ENCODE results near the gene ANKS3. TPM values are rescaled to one million over a fixed set of nuclear protein-coding genes. Genes with fewer than 3 reads are reported as not detected.

The ANKS3 gene
- total and polyA plus RNA-seq, 8 donors = 11.6 to 183 (median 25.9) TPM

- 76 to 86% (median 82%) methylated on average over 5 of the region's 5 CpGs for WGBS, 5 donors
- no peaks in the 10 kb centered on the region for H3K9me3 ChIP-seq
- H3K36me3 ChIP-seq = peaks cover 10 to 82% (median 78%) of the 10 kb centered on the region in 4 donors
- no peaks in the 10 kb centered on the region for H3K27me3 ChIP-seq
- intact Hi-C loops (cut with DNase I; ENCODE audit: low total_unique reads) = no loop called here
- no peaks in the 10 kb centered on the region for H3K4me1 ChIP-seq
- TF ChIP-seq EP300 (IDR thresholded peaks at IDR 0.05) = no peak
- TF ChIP-seq CTCF (IDR thresholded peaks at IDR 0.05) = no peak
- TF ChIP-seq POLR2AphosphoS5 (IDR thresholded peaks at IDR 0.05) = no peak
- no peak for TF ChIP-seq POLR2A (IDR thresholded peaks at IDR 0.05)
- DNase-seq = no peak
- no peak overlapping the region for H3K4me3 ChIP-seq
- no peak overlapping the region for H3K27ac ChIP-seq
These were observed 15.6 kb downstream of the ANKS3 start for GRCh38 chr16:4718466-4718865.

GRCh38 chr16:4714996-4715395, 19.1 kb downstream of the ANKS3 start:
- peaks cover 10 to 92% (median 90%) of the 10 kb centered on the region in 4 donors for H3K36me3 ChIP-seq
- H3K27ac ChIP-seq = no peak overlapping the region
- WGBS, 5 donors = 82 to 92% (median 90%) methylated on average over 2 of the region's 2 CpGs
- H3K9me3 ChIP-seq = no peaks in the 10 kb centered on the region
- no peak for DNase-seq
- no peak overlapping the region for H3K4me3 ChIP-seq
- intact Hi-C loops (cut with DNase I; ENCODE audit: low total_unique reads) = no loop called here
- TF ChIP-seq POLR2AphosphoS5 (IDR thresholded peaks at IDR 0.05) (no peak), POLR2A (IDR thresholded peaks at IDR 0.05) (no peak), CTCF (IDR thresholded peaks at IDR 0.05) (no peak), EP300 (IDR thresholded peaks at IDR 0.05) (no peak)
- H3K27me3 ChIP-seq = no peaks in the 10 kb centered on the region
- no peaks in the 10 kb centered on the region for H3K4me1 ChIP-seq

- intact Hi-C loops (cut with DNase I; ENCODE audit: low total_unique reads) = no loop called here
- H3K4me1 ChIP-seq = no peaks in the 10 kb centered on the region
- TF ChIP-seq CTCF (IDR thresholded peaks at IDR 0.05) (no peak), POLR2AphosphoS5 (IDR thresholded peaks at IDR 0.05) (no peak), POLR2A (IDR thresholded peaks at IDR 0.05) (no peak), EP300 (IDR thresholded peaks at IDR 0.05) (no peak)
- H3K27me3 ChIP-seq = no peaks in the 10 kb centered on the region
- H3K4me3 ChIP-seq = no peak overlapping the region
- H3K27ac ChIP-seq = no peak overlapping the region
- H3K9me3 ChIP-seq = no peaks in the 10 kb centered on the region
- H3K36me3 ChIP-seq = peaks cover 10 to 97% (median 92%) of the 10 kb centered on the region in 4 donors
- WGBS, 5 donors = 84 to 90% (median 87%) methylated on average over 16 to 18 of the region's 18 CpGs
- no peak for DNase-seq
These were observed 20.2 kb downstream of the ANKS3 start for GRCh38 chr16:4713663-4714501.

GRCh38 chr16:4709481-4709880, 24.6 kb downstream of the ANKS3 start:
- Histone ChIP-seq H3K9me3 (no peaks in the 10 kb centered on the region), H3K27me3 (no peaks in the 10 kb centered on the region), H3K27ac (no peak overlapping the region), H3K4me1 (no peaks in the 10 kb centered on the region), H3K36me3 (peaks cover 16 to 95% (median 91%) of the 10 kb centered on the region in 4 donors), H3K4me3 (no peak overlapping the region)
- 90 to 96% (median 92%) methylated on average over 4 of the region's 4 CpGs for WGBS, 5 donors
- TF ChIP-seq POLR2A (IDR thresholded peaks at IDR 0.05) (no peak), CTCF (IDR thresholded peaks at IDR 0.05) (no peak), POLR2AphosphoS5 (IDR thresholded peaks at IDR 0.05) (no peak), EP300 (IDR thresholded peaks at IDR 0.05) (no peak)
- DNase-seq = no peak
- intact Hi-C loops (cut with DNase I; ENCODE audit: low total_unique reads) = no loop called here
